Measurements from ENCODE around the gene IQSEC1. TPM values are rescaled to one million over a fixed set of nuclear protein-coding genes. Genes with fewer than 3 reads are reported as not detected.

IQSEC1 gene
- total and polyA plus RNA-seq, 2 experiments from 2014 or later = 8.0 to 51.9 TPM

- TF ChIP-seq REST (IDR thresholded peaks at IDR 0.05; ENCODE audit: unreplicated experiment) = no peak
- no peak for TF ChIP-seq CTCF (conservative IDR thresholded peaks at IDR 0.05; ENCODE audit: low read depth in 2 of 2)
- TF ChIP-seq ETS1 (IDR thresholded peaks at IDR 0.05) = no peak
Measured at GRCh38 chr3:12952343-12953200, 120.7 kb downstream of the IQSEC1 start (continued).

- no peak for TF ChIP-seq STAT1 (IDR thresholded peaks at IDR 0.05; ENCODE audit: unreplicated experiment)
- no peak for TF ChIP-seq NANOG (IDR thresholded peaks at IDR 0.05; ENCODE audit: borderline replicate concordance)
- no peak for TF ChIP-seq ZNF331 (CRISPR knock-in tag; IDR thresholded peaks at IDR 0.05; ENCODE audit: low read depth)
- TF ChIP-seq ZNF114 (CRISPR knock-in tag; IDR thresholded peaks at IDR 0.05) = no peak
- no peak for TF ChIP-seq ETS1 (IDR thresholded peaks at IDR 0.05)
- TF ChIP-seq CREB1 (CRISPR knock-in tag; IDR thresholded peaks at IDR 0.05; ENCODE audit: low read depth) = no peak
- Mint-ChIP-seq H3K4me3 (no peak overlapping the region), H3K4me1 (peaks cover 17% of the 10 kb centered on the region), H3K27ac (no peak overlapping the region), H3K27me3 (ENCODE audit: insufficient read depth, low read depth, poor library complexity) (peaks cover 6% of the 10 kb centered on the region), H3K9me3 (no peaks in the 10 kb centered on the region), H3K36me3 (ENCODE audit: low read depth) (no peaks in the 10 kb centered on the region)
- H3K9me2 ChIP-seq (ENCODE audit: insufficient read depth) = no peaks in the 10 kb centered on the region
- H3K4me1 ChIP-seq (ENCODE audit: insufficient read depth) = 0 out of 2 replicates have a peak, but pooled peaks cover 3% of the 10 kb centered on the region
- H3K27ac ChIP-seq (ENCODE audit: low read depth) = no peak overlapping the region
- H3K27me3 ChIP-seq (ENCODE audit: insufficient read depth) = no peaks in the 10 kb centered on the region
- no peak overlapping the region for H3K4me2 ChIP-seq
- no peak for ATAC-seq
- H3K36me3 ChIP-seq (ENCODE audit: insufficient read depth) = no peaks in the 10 kb centered on the region
- peaks cover 13% of the 10 kb centered on the region for H3K79me2 ChIP-seq (replicated peaks; ENCODE audit: insufficient read depth)
- no peaks in the 10 kb centered on the region for H3F3A ChIP-seq (replicated peaks; ENCODE audit: low read depth)
- H4K20me1 ChIP-seq (replicated peaks; ENCODE audit: insufficient read depth) = peaks cover 14% of the 10 kb centered on the region; the same call in 1 of the 2 replicates
- H3K4me3 ChIP-seq = no peak overlapping the region
- no peak for DNase-seq (ENCODE audit: low spot score)
- H2AFZ ChIP-seq = no peak overlapping the region
Measured at GRCh38 chr3:12948891-12949711, 124.1 kb downstream of the IQSEC1 start.
